Measurements from ENCODE around the gene HS3ST2.
"Not testable (repeated sequence)": the region's sequence is repeated elsewhere in the genome, so short reads cannot be mapped to it uniquely, and the experiment has no call there.

Gene HS3ST2

DNA sequence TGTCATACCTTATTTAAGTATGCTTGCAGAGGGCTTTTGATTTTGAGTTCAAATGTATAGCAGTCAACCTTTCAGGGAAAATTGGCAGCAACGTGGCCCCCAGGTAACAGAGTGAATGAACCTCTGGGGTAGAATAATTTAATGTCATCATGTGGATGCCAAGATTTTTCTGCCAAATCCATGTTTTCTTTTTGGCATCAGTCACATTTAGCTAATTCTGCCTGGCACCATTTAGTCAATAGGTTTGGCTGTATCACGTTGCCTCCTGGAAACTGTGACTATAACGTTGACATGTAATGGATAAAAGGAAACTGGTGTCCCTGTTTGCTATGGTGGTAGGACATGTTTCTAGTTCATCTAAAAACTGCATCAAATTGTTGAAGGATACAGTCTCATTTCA is 115.5 kb downstream of the HS3ST2 start:
- no peak for DNase-seq (ENCODE audit: low read depth in 4 of 4, low spot score in 1 of 4)

- no peak for DNase-seq (ENCODE audit: low read depth in 4 of 4, low spot score in 1 of 4)
Measured at GRCh38 chr16:22932032-22932771, 118.2 kb downstream of the HS3ST2 start.

- no peak for DNase-seq (ENCODE audit: low read depth in 4 of 4, low spot score in 1 of 4)
Measured at GRCh38 chr16:22933173-22933572, 119.2 kb downstream of the HS3ST2 start.

GRCh38 chr16:22934786-22935185 is 120.8 kb downstream of the HS3ST2 start:
- DNase-seq (ENCODE audit: low read depth in 4 of 4, low spot score in 1 of 4): no peak

DNA sequence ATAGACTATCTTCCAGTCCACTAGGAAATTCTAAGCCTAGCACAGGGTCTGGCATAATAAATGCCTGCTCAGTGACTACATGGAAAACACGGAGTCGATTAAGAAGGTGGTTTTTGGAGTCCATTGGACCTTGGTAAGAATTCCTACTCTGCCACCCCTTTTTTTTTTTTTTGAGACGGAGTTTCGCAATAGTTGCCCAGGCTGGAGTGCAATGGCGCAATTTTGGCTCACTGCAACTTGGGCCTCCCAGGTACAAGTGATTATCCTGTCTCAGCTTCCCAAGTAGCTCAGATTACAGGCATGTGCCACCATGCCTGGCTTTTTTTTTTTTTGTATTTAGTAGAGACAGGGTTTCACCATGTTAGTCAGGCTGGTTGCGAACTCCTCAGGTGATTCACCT is 123.2 kb downstream of the HS3ST2 start:
- DNase-seq (ENCODE audit: low read depth in 4 of 4, low spot score in 1 of 4): no peak

DNA sequence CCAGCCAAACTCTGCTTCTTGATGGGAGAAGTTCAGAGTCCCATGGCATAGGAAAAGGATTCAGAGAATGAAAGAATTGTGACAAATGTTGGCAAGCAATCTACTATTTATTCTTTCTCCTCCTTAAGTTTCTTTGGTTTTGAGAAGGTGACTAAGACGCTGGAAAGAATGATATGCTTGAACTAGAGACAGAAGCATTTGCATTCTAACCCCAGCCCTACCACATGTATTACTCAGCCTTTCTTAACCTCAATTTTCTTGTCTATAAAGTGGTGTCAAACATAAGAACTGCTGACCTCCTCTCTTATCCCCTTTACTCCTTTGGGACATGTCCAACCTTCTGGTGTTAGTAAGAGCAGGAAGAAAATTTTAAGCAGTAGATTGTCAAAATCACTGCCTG is 124.7 kb downstream of the HS3ST2 start:
- no peak for DNase-seq (ENCODE audit: low read depth in 4 of 4, low spot score in 1 of 4)

DNA sequence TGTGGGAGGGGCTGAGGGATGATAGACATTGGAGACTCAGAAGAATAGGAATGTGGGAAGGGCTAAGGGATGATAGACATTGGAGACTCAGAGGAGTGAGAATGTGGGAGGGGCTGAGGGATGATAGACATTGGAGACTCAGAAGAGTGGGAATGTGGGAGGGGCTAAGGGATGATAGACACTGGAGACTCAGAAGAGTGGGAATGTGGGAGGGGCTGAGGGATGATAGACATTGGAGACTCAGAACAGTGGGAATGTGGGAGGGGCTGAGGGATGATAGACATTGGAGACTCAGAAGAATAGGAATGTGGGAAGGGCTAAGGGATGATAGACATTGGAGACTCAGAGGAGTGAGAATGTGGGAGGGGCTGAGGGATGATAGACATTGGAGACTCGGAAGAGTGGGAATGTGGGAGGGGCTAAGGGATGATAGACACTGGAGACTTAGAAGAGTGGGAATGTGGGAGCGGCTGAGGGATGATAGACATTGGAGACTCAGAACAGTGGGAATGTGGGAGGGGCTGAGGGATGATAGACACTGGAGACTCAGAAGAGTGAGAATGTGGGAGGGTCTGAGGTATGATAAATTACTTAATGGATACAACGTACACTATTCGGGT is 125.9 kb downstream of the HS3ST2 start:
- not testable (repeated sequence) for DNase-seq (ENCODE audit: low read depth in 4 of 4, low spot score in 1 of 4)

DNA sequence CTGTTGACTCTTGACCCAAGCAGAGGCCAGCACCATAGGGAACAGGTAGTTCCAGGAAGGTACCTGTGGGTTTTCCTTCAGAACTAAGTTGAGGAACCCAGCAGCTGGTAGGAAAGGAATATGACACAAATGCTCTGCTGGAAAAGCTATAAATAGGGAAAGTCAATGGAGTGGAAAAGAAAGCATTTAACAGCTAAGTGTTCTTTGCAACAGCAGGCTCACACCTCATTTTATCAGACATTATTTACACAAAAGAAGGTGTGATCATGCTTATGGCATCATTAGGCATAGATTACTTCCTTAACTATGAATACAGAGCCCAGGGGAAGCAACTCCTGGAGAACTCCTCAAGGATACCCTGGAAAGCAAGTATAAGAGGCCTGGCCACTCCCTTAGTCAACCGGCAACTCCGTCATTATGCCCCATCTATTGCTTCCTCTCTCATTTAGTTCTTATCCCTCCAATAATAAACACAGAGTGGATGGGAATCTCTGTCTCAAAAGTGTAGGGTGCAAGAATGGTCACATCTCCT is 128.1 kb downstream of the HS3ST2 start:
- no peak for DNase-seq (ENCODE audit: low read depth in 4 of 4, low spot score in 1 of 4)

DNA sequence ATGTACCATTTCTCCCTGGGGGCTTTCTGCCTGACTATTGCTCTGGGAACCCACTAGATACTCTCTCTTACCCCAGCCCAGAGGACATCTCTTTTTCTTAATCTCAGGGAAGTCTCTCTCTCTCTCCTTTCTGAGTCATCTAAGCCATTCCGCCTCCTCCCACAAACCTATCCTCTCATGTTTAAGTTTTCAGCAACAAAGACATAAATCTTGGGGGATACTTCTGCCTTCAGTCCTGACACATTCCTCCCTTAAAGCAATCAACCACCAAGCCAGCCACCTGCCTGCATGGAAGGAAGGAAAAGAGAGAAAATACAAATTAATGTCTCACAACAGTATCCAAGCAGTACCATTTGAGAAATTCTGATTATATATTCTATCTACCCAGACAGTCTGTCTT is 128.8 kb downstream of the HS3ST2 start:
- DNase-seq (ENCODE audit: low read depth in 4 of 4, low spot score in 1 of 4): no peak

- DNase-seq (ENCODE audit: low read depth in 4 of 4, low spot score in 1 of 4): no peak
Measured at GRCh38 chr16:22945361-22945760, 131.4 kb downstream of the HS3ST2 start.

GRCh38 chr16:22946433-22946832 is 132.5 kb downstream of the HS3ST2 start:
- no peak for DNase-seq (ENCODE audit: low read depth in 4 of 4, low spot score in 1 of 4)

DNA sequence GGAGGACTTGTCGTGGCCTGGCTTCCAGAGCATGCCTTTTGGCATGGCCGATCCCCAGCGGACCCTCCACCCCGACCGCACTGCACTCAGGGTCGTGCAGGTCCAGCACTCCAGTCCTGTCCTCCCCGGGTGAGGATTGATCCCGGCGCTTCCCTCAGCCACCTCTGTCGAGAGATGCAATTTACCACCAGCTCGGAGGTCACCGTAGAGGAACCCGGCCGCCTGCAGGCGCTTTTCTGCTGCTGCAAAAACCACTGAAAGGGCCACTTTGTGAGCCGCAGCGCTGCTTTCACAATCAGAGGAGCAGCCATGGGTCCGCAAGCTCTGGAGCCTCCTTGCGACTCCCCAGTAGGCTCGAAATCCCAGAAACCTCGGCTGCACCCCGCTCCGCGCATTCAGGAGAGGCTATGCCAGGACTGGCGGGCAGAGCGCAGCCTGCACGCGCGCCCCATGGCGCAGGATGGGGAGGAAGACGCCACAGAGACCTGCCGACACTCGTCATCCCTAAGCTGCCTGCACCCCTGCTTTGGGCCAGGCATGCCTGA is 134.2 kb downstream of the HS3ST2 start:
- no peak for DNase-seq (ENCODE audit: low read depth in 4 of 4, low spot score in 1 of 4)

DNA sequence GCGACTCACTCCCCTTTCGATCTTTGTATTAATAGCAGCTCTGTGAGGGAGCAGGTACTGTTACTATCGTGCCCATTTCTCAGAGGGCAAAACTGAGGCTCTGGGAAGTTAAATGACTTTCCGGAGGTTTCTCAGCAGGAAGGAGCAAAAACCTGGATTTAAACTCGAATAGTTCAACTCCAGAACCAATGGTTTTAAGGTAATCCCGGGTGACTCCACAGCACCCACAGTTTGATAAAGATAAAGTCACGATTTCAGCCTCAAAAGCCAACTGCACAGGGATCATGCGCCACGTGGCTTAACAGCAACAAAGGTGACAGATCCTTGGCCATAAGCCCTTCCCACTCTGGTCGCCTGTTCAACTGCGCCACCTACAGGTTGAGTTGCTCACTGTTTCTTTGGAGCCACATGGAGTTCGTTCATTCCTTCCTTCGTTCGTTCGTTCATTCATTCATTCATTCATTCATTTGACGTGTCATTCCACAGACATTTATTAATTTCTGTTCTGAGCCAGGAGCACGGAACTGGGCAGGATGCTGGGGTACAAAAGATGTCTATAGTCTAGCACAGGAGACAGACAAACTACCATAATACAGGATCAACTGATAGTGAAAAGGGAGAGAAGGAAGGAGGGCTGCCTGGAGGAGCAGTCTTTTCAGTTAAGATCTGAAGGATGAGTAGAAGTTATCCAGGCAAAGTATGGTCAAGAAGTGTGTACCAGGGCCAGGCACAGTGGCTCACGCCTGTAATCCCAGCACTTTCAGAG is 134.8 kb downstream of the HS3ST2 start:
- peak; percentile 12 to 43 (median 19) for DNase-seq (ENCODE audit: low read depth in 4 of 4, low spot score in 1 of 4)

DNA sequence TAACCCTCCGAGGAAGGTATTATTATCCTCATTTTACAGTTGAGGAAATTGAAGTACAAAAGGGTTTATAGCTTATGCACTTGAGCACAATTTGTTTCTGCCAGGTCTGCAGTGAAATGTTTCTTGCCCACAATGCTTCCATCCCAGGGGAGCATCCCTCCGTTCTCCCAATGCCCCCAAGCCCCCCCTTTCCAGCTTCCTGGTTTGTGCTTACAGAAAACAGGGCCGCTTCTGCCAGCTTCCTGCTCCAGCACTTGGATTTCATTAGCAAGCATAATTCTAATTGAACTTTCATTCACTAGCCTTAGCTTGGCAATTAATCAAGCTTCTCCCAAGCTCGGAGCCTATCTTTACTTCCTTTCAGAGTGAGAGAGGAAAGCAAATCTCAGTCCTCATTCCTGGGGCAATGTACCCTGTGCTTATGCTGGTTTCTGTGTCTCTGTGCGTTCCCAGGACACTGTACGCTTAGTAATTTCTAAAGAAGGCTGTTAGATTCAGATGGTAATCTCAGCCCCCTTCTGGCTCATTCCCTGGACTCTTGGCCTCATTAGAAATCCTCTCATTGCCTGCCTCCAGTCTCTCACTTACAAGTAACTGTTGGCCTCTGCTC is 141.6 kb downstream of the HS3ST2 start:
- DNase-seq (ENCODE audit: low read depth in 4 of 4, low spot score in 1 of 4): no peak

DNA sequence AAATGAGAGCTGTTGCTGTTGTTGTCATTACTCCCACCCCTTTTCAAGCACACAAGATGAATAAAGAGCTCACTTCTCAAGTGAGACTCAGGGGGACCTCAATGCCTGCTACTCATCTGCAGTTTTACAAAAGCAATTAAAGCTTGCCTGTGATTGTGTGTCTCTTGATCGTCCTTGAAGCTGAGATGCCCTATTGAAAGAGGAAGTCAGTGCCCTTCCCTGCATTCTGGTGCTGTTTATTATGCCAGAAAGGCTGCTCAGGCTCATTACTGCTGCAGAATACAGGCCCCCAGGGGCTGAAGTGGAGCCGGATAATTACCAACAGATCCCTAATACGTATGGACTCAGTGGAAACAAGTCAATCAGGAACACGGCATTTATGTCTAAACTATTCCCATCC is 147.2 kb downstream of the HS3ST2 start:
- no peak for DNase-seq (ENCODE audit: low read depth in 4 of 4, low spot score in 1 of 4)

GRCh38 chr16:22962905-22963304 is 148.9 kb downstream of the HS3ST2 start:
- DNase-seq (ENCODE audit: low read depth in 4 of 4, low spot score in 1 of 4): no peak
